ENCODE measurements around the gene VTA1. TPM values are rescaled to one million over a fixed set of nuclear protein-coding genes. Genes with fewer than 3 reads are reported as not detected.
"Not testable (repeated sequence)": the region's sequence is repeated elsewhere in the genome, so short reads cannot be mapped to it uniquely, and the experiment has no call there.

The VTA1 gene
- total RNA-seq, 2 experiments from 2014 or later, result 37.0 to 37.6 TPM

DNA sequence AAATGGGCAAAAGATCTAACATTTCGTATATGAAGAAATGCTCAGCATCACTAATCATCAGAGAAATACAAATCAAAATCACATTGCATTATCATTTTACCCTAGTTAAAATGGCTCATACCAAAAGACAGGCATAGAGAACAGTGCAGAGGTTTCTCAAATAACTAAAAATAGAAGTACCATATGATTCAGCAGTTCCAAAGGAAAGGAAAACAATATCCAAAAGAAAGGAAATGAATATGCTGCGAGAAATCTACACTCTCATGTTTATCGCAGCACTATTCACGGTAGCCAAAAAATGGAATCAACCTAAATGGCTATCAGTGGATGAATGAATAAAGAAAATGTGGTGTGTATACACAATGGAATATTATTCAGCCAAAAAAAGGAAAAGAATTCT, 63.5 kb downstream of the VTA1 start:
- Mint-ChIP-seq H3K27ac (no peak overlapping the region), H3K36me3 (ENCODE audit: low read depth) (peaks cover 55% of the 10 kb centered on the region), H3K27me3 (no peaks in the 10 kb centered on the region), H3K4me3 (no peak overlapping the region), H3K9me3 (peaks cover 18% of the 10 kb centered on the region), H3K4me1 (no peaks in the 10 kb centered on the region)
- no peak for DNase-seq
- CTCF ChIA-PET, result no interaction called here
- POLR2A ChIA-PET, result no interaction called here

DNA sequence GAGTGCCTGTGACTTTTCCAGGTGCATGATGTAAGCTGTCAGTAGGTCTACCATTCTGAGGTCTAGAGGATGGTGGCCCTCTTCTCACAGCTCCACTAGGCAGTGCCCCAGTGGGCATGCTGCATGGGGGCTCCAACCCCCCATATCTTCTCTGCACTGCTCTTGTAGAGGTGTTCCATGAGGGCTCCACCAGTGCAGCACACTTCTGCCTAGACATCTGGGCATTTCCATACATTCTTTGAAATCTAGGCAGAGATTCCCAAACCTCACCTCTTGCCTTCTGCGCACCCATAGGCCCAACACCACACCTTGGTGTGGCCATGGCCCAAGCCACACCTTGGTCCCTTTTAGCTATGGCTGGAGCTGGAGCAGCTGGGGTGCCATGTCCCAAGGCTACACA, 66.3 kb downstream of the VTA1 start:
- CTCF ChIA-PET, result no interaction called here
- no peaks in the 10 kb centered on the region for H3K4me1 Mint-ChIP-seq
- H3K4me3 Mint-ChIP-seq, result no peak overlapping the region
- H3K27ac Mint-ChIP-seq, result no peak overlapping the region
- no peaks in the 10 kb centered on the region for H3K27me3 Mint-ChIP-seq
- peaks cover 18% of the 10 kb centered on the region for H3K9me3 Mint-ChIP-seq
- no peak for DNase-seq
- H3K36me3 Mint-ChIP-seq (ENCODE audit: low read depth), result peaks cover 45% of the 10 kb centered on the region
- POLR2A ChIA-PET, result no interaction called here

DNA sequence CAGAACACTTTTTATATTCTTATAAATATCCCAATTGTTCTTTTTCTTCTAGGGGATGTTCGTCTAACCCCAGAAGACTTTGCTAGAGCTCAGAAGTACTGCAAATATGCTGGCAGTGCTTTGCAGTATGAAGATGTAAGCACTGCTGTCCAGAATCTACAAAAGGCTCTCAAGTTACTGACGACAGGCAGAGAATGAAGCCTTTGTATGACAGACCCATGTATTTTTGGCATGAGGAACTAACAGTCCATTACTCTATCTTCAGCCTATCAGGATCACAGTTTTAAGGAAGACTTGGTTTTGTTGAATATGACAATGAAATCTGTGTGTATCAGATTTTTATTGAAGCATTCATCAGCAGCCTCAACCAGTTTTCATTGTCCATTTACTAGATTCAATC, 71.4 kb downstream of the VTA1 start:
- POLR2A ChIA-PET, result no interaction called here
- Mint-ChIP-seq H3K9me3 (peaks cover 6% of the 10 kb centered on the region), H3K36me3 (ENCODE audit: low read depth) (peaks cover 17% of the 10 kb centered on the region), H3K4me3 (no peak overlapping the region), H3K4me1 (no peaks in the 10 kb centered on the region), H3K27me3 (no peaks in the 10 kb centered on the region), H3K27ac (no peak overlapping the region)
- CTCF ChIA-PET, result interaction anchor here (1.1 to 2.5 kb wide), 2 partner anchors 11 to 13 kb away, joined by 3 to 9 read pairs; no protein-coding TSS in a partner anchor
- no peak for DNase-seq

DNA sequence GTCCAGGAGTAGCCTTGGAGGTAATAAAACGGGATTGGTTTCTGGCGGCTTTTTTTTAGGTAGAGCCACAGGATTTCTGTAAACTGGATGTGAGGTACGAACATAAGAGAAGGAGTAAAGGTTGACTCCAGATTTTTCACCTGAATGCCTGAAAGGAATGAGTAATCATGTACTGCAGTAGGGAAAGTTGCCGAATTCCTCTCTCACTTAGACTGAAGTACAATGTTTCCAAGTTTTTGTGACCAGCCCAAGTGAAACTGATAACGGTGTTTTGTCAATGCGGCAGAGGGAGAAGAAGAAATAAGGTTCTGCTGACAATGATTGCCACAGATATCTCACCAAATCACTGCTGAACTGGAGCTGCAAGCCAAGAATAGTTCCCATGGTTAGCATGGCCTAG, 75.0 kb downstream of the VTA1 start:
- no peaks in the 10 kb centered on the region for H3K4me1 Mint-ChIP-seq
- ChIA-PET POLR2A (no interaction called here), CTCF (interaction anchor here (1.0 to 1.6 kb wide), 2 partner anchors 14 to 66 kb away, joined by 3 to 8 read pairs; no protein-coding TSS in a partner anchor)
- no peak overlapping the region for H3K27ac Mint-ChIP-seq
- H3K9me3 Mint-ChIP-seq, result no peaks in the 10 kb centered on the region
- H3K27me3 Mint-ChIP-seq, result no peaks in the 10 kb centered on the region
- H3K4me3 Mint-ChIP-seq, result no peak overlapping the region
- peaks cover 6% of the 10 kb centered on the region for H3K36me3 Mint-ChIP-seq (ENCODE audit: low read depth)
- DNase-seq, result no peak

DNA sequence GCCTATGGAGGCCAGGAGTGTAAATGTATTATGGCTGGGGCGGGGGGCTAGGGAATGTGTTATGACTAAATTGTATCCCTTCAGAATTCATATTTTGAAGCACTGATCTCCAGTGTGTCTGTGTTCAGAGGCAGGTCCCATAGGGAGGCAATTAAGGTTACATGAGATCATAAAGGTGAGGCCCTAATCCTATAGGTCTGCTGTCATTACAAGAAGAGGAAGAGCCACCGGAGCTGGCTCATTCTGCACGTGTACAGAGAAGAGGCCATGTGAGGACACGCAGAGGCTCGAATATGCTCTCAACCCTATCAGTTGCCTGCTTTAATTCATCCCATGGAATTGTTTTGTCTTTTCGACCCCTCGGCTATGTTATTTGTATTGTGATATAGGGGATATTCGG, 76.9 kb downstream of the VTA1 start:
- H3K9me3 Mint-ChIP-seq, result no peaks in the 10 kb centered on the region
- H3K4me1 Mint-ChIP-seq, result no peaks in the 10 kb centered on the region
- no peak overlapping the region for H3K27ac Mint-ChIP-seq
- H3K36me3 Mint-ChIP-seq (ENCODE audit: low read depth), result peaks cover 6% of the 10 kb centered on the region
- POLR2A ChIA-PET, result no interaction called here
- H3K27me3 Mint-ChIP-seq, result no peaks in the 10 kb centered on the region
- CTCF ChIA-PET, result interaction anchor here (1.0 kb wide), 1 partner anchor 16 kb away, joined by 4 read pairs; no protein-coding TSS in a partner anchor
- no peak for DNase-seq
- H3K4me3 Mint-ChIP-seq, result no peak overlapping the region

DNA sequence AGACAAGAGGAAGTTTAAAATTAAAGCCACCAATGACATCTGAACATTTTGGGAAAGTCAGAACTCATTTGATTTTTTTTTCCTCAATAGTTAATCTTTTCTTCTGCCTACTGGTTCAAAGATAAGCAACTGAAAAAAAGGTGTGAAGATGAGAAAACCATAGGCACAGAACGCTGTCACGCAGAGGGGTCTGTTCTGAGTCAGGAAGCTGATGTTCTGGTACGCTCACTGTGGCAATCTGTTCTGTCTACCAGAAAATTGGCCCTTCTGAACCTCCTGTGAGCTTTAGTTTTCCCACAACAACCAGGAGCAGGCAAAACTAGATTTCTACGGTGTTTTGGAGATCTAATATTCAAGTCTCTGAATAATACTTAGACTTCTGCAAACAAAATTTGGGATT, 78.1 kb downstream of the VTA1 start:
- H3K9me3 Mint-ChIP-seq, result peaks cover 2% of the 10 kb centered on the region
- POLR2A ChIA-PET, result no interaction called here
- no peak for DNase-seq
- CTCF ChIA-PET, result interaction anchor here (1.0 kb wide), 1 partner anchor 17 kb away, joined by 4 read pairs; no protein-coding TSS in a partner anchor
- no peaks in the 10 kb centered on the region for H3K4me1 Mint-ChIP-seq
- H3K4me3 Mint-ChIP-seq, result no peak overlapping the region
- H3K27me3 Mint-ChIP-seq, result no peaks in the 10 kb centered on the region
- no peaks in the 10 kb centered on the region for H3K36me3 Mint-ChIP-seq (ENCODE audit: low read depth)
- no peak overlapping the region for H3K27ac Mint-ChIP-seq

DNA sequence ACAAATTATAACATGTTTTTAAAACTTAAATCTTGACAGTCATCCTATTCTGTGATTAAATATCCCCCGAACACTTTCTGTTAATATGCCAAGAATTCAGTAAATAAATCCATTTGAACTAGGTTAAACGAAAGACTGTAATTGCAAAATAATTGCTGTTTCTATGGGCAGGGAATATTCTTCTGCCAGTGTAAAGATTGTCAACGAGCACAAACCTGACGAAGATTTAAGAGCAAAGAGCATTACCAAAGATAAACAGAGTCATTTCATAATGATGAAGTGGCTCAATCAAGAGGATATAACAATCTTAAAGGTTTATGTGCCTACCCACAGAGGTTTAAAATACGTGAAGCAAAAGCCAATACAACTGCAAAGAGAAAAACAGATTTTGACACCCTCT, 78.5 kb downstream of the VTA1 start:
- H3K27me3 Mint-ChIP-seq, result peaks cover 2% of the 10 kb centered on the region
- H3K4me1 Mint-ChIP-seq, result no peaks in the 10 kb centered on the region
- no peaks in the 10 kb centered on the region for H3K36me3 Mint-ChIP-seq (ENCODE audit: low read depth)
- H3K9me3 Mint-ChIP-seq, result peaks cover 2% of the 10 kb centered on the region
- DNase-seq, result no peak
- ChIA-PET POLR2A (no interaction called here), CTCF (no interaction called here)
- no peak overlapping the region for H3K27ac Mint-ChIP-seq
- no peak overlapping the region for H3K4me3 Mint-ChIP-seq

DNA sequence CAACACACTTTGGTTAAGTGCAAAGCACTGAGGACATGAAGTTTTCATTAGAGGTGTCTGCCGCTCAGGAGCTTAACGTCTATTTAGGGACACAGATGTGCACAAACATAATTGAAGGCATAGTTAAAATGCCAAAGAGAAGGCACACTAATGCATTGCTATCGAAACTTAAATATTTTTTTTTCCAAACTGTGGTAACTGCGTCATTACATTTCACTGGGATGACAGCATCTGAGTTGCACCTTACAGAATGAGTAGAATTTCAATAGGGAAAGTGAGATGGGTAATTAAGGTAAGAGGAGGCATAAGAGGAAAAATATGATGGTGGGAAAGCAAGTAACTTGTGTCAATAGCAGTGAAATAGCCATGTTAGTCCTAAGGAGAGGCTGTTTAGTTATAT, 79.7 kb downstream of the VTA1 start:
- peaks cover 2% of the 10 kb centered on the region for H3K27me3 Mint-ChIP-seq
- no peak overlapping the region for H3K4me3 Mint-ChIP-seq
- peaks cover 2% of the 10 kb centered on the region for H3K9me3 Mint-ChIP-seq
- H3K27ac Mint-ChIP-seq, result no peak overlapping the region
- no peaks in the 10 kb centered on the region for H3K4me1 Mint-ChIP-seq
- no peaks in the 10 kb centered on the region for H3K36me3 Mint-ChIP-seq (ENCODE audit: low read depth)
- DNase-seq, result no peak
- POLR2A ChIA-PET, result no interaction called here
- CTCF ChIA-PET, result no interaction called here

DNA sequence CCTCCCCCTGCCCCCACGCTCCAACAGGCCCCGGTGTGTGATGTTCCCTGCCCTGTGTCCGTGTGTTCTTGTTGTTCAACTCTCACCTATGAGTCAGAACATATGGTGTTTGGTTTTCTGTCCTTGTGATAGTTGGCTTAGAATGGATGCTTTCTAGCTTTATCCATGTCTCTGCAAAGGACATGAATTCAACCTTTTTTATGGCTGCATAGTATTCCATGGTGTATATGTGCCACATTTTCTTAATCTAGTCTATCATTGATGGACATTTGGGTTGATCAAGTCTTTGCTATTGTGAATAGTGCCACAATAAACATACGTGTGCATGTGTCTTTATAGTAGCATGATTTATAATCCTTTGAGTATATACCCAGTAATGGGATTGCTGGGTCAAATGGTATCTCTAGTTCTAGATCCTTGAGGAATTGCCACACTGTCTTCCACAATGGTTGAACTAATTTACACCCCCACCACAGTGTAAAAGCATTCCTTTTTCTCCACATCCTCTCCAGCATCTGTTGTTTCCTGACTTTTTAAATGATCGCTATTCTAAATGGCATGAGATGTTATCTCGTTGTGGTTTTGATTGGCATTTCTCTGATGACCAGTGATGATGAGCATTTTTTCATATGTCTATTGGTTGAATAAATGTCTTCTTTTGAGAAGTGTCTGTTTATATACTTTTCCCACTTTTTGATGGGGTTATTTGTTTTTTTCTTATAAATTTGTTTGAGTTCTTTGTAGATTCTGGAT, 82.6 kb downstream of the VTA1 start:
- H3K4me1 Mint-ChIP-seq; POLR2A ChIA-PET; H3K4me3 Mint-ChIP-seq; DNase-seq; H3K36me3 Mint-ChIP-seq (ENCODE audit: low read depth); CTCF ChIA-PET; H3K9me3 Mint-ChIP-seq; H3K27ac Mint-ChIP-seq; H3K27me3 Mint-ChIP-seq: not testable (repeated sequence)

DNA sequence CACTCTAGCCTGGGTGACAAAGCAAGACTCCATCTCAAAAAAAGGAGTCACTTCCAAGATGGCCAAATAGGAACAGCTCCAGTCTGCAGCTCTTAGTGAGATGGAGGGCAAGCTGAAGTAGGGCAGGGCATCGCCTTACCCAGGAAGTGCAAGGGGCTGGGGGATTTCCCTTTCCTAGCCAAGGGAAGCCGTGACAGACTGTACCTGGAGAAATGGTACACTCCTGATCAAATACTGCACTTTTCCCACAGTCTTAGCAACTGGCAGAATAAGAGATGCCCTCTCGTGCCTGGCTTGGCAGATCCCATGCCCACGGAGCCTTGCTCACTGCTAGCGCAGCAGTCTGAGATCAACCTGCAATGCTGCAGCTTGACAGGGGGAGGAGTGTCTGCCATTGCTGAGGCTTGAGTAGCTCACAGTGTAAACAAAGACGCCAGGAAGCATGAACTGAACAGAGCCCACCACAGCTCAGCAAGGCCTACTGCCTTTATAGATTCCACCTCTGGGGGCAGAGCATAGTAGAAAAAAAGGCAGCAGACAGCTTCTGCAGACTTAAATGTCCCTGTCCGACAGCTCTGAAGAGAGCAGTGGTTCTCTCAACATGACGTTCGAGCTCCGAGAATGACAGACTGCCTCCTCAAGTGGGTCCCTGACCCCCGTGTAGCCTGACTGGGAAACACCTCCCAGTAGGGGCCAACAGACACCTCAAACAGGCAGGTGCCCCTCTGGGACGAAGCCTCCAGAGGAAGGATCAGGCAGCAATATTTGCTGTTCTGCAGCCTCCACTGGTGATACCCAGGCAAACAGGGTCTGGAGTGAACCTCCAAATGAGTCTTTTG, 85.4 kb downstream of the VTA1 start:
- H3K36me3 Mint-ChIP-seq (ENCODE audit: low read depth); DNase-seq; H3K9me3 Mint-ChIP-seq; H3K4me1 Mint-ChIP-seq; H3K27me3 Mint-ChIP-seq; POLR2A ChIA-PET; H3K4me3 Mint-ChIP-seq; H3K27ac Mint-ChIP-seq: not testable (repeated sequence)
- CTCF ChIA-PET, result interaction anchor here (1.2 to 1.8 kb wide), 2 partner anchors 13 to 25 kb away, joined by 3 to 9 read pairs; no protein-coding TSS in a partner anchor

DNA sequence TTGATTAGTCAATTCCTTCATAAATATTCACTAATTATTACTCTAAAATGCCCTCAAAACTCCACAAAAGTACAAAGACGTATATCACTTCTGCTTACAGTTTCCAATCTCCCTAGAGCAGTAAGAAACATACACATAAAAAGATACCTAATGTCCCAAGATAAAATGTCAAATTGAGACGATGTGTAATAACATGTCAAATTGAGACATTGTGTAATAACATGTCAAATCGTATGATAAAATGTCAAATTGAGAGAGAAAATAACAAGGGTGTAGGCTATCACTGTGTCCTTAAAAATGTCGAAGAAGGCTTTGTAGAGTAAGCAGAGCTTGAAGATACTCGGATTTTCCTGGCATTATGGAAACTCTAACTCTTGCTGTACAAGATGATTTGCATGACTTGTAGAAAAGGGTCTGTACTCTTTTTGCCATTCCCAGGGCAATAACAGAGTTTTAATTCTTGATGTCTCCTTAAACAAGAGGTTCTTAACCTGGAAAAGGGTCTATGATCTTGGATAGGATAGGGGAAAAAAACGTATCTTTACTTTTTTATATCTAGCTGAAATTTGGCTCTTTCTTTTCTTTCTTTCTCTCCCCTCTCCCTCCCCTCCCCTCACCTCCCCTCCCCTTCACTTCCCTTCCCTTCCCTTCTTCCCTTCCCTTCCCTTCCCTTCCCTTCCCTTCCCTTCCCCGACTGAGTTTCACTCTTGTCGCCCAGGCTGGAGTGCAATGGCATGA, 87.1 kb downstream of the VTA1 start:
- no peaks in the 10 kb centered on the region for H3K36me3 Mint-ChIP-seq (ENCODE audit: low read depth)
- no peak overlapping the region for H3K4me3 Mint-ChIP-seq
- H3K27me3 Mint-ChIP-seq, result peaks cover 6% of the 10 kb centered on the region
- no peak for DNase-seq
- POLR2A ChIA-PET, result no interaction called here
- no peak overlapping the region for H3K27ac Mint-ChIP-seq
- no peaks in the 10 kb centered on the region for H3K4me1 Mint-ChIP-seq
- CTCF ChIA-PET, result no interaction called here
- H3K9me3 Mint-ChIP-seq, result peaks cover 2% of the 10 kb centered on the region

DNA sequence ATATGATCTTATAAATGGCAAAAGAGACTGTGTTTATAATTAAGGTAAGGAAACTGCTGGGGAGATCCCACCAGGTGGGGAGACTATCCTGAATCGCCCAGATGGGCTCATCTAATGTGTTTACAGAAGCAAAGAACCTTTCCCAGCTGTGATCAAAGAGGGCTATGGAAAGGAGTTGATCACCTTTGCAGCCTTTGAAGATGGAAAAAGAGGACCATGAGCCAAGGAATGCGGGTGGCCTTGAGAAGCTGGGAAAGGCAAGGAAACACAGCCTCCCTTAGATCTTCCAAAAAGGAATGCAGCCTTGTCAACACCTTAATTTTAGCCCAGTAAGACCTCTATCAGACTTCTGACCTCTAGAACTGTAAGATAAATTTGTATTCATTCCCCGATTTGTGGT, 88.2 kb downstream of the VTA1 start:
- no peak overlapping the region for H3K27ac Mint-ChIP-seq
- peaks cover 5% of the 10 kb centered on the region for H3K27me3 Mint-ChIP-seq
- ChIA-PET POLR2A (no interaction called here), CTCF (no interaction called here)
- no peaks in the 10 kb centered on the region for H3K9me3 Mint-ChIP-seq
- no peaks in the 10 kb centered on the region for H3K4me1 Mint-ChIP-seq
- DNase-seq, result no peak
- H3K4me3 Mint-ChIP-seq, result no peak overlapping the region
- no peaks in the 10 kb centered on the region for H3K36me3 Mint-ChIP-seq (ENCODE audit: low read depth)

DNA sequence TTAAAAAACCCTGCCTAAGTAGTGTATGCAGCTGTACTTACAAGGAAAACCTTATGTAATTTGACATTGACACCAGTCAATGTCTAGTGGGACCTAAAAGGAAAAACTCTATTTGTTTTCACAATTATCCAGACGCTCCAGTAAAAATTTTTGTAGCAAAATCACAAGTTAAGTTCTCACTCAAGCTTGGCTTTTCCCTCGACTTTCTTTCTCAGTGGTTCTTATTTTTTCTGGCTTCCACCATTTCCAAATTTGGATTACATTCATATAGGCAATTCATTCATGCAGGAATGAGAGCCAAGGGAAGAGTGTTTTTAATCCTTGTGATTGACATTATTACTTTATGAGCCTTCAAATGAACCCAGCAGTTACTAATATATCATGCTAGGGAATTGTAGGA, 88.7 kb downstream of the VTA1 start:
- peaks cover 4% of the 10 kb centered on the region for H3K27me3 Mint-ChIP-seq
- no peaks in the 10 kb centered on the region for H3K4me1 Mint-ChIP-seq
- H3K9me3 Mint-ChIP-seq, result no peaks in the 10 kb centered on the region
- no peak overlapping the region for H3K4me3 Mint-ChIP-seq
- DNase-seq, result no peak
- CTCF ChIA-PET, result no interaction called here
- no peak overlapping the region for H3K27ac Mint-ChIP-seq
- POLR2A ChIA-PET, result no interaction called here
- no peaks in the 10 kb centered on the region for H3K36me3 Mint-ChIP-seq (ENCODE audit: low read depth)
